Esophagus mucosa (tissue), 1 donor: ENCODE data around the gene SYP. TPM values are rescaled to one million over a fixed set of nuclear protein-coding genes. Genes with fewer than 3 reads are reported as not detected.

Experiments used
- ATAC-seq: fragments of 200-7000 bp; cut with Tn5 transposase; one replicate; pipeline ENCODE4 v1.9.1; 2020
- total RNA-seq: library from RNA; stranded (reverse); gene quantifications from one replicate; pipeline ENCODE4 v1.2.4, GENCODE V29; 2023
- donor health status: DM: yes; HTN: yes; CAD: no.

Gene SYP
- 0.36 TPM for total RNA-seq

- peak; percentile 95 for ATAC-seq
These were observed at the start of gene SYP for GRCh38 chrX:49199906-49200771. Gene SYP (minus strand): TSS chrX:49200193. CDS start chrX:49200186, 7 bp downstream.

GRCh38 chrX:49249616-49250015 lies 49.6 kb upstream of the SYP start:
- ATAC-seq, result no peak

- ATAC-seq, result no peak
These were observed 49.1 kb upstream of the SYP start for GRCh38 chrX:49249071-49249470.

- no peak for ATAC-seq
These were observed 48.2 kb upstream of the SYP start for GRCh38 chrX:49247916-49248811.

- no peak for ATAC-seq
These were observed 47.4 kb upstream of the SYP start for GRCh38 chrX:49247346-49247745.

- no peak for ATAC-seq
These were observed 46.5 kb upstream of the SYP start for GRCh38 chrX:49246541-49246940.

GRCh38 chrX:49244207-49244606 lies 44.2 kb upstream of the SYP start:
- ATAC-seq, result no peak

GRCh38 chrX:49243166-49243565 lies 43.2 kb upstream of the SYP start:
- no peak for ATAC-seq

GRCh38 chrX:49242545-49243066 lies 42.6 kb upstream of the SYP start:
- ATAC-seq, result no peak

- ATAC-seq, result no peak
These were observed 38.7 kb upstream of the SYP start for GRCh38 chrX:49238735-49239134.

- no peak for ATAC-seq
These were observed 37.1 kb upstream of the SYP start for GRCh38 chrX:49237060-49237459.

GRCh38 chrX:49233887-49234555 lies 34.0 kb upstream of the SYP start:
- no peak for ATAC-seq

- ATAC-seq, result no peak
These were observed 33.2 kb upstream of the SYP start, which contains the start of gene CACNA1F for GRCh38 chrX:49233176-49233575. Gene CACNA1F (minus strand): TSS chrX:49233340. CDS start chrX:49233309, 31 bp downstream.

- ATAC-seq, result no peak
These were observed 32.5 kb upstream of the SYP start for GRCh38 chrX:49232525-49232924.

GRCh38 chrX:49231333-49232000 lies 31.5 kb upstream of the SYP start:
- ATAC-seq, result no peak

GRCh38 chrX:49230500-49231232 lies 30.7 kb upstream of the SYP start:
- ATAC-seq, result peak; percentile 93

- no peak for ATAC-seq
These were observed 28.2 kb upstream of the SYP start for GRCh38 chrX:49228185-49228584.

- no peak for ATAC-seq
These were observed 27.7 kb upstream of the SYP start for GRCh38 chrX:49227726-49228125.

GRCh38 chrX:49226946-49227345 lies 27.0 kb upstream of the SYP start:
- ATAC-seq, result no peak

GRCh38 chrX:49225858-49226257 lies 25.9 kb upstream of the SYP start:
- no peak for ATAC-seq

GRCh38 chrX:49221868-49222267 lies 21.9 kb upstream of the SYP start:
- no peak for ATAC-seq
